ENCODE data around the gene CRB2.

CRB2 gene

GRCh38 chr9:123349033-123349432 is 7.0 kb upstream of the CRB2 start:
- Histone ChIP-seq H3K36me3 (ENCODE audit: control insufficient read depth, insufficient read depth, low read length) (no peaks in the 10 kb centered on the region), H3K9me3 (ENCODE audit: control insufficient read depth, low read length) (no peaks in the 10 kb centered on the region), H3K27ac (ENCODE audit: low read depth, low read length, severe bottlenecking) (no peak overlapping the region), H3K4me1 (ENCODE audit: control insufficient read depth, insufficient read depth, low read length, poor library complexity, severe bottlenecking) (peaks cover 8% of the 10 kb centered on the region), H3K4me3 (ENCODE audit: extremely low read depth, insufficient read depth, low read length, poor library complexity, severe bottlenecking) (no peak overlapping the region)
- 0 to 90% methylated on average over 1 to 2 of the region's 3 CpGs for WGBS, 2 experiments (ENCODE audit: insufficient coverage in 2 of 2)

GRCh38 chr9:123349691-123350480 is 6.1 kb upstream of the CRB2 start:
- Histone ChIP-seq H3K4me1 (ENCODE audit: control insufficient read depth, insufficient read depth, low read length, poor library complexity, severe bottlenecking) (peaks cover 8% of the 10 kb centered on the region), H3K27ac (ENCODE audit: low read depth, low read length, severe bottlenecking) (no peak overlapping the region), H3K9me3 (ENCODE audit: control insufficient read depth, low read length) (no peaks in the 10 kb centered on the region), H3K4me3 (ENCODE audit: extremely low read depth, insufficient read depth, low read length, poor library complexity, severe bottlenecking) (no peak overlapping the region), H3K36me3 (ENCODE audit: control insufficient read depth, insufficient read depth, low read length) (no peaks in the 10 kb centered on the region)
- 29 to 33% methylated on average over 10 to 13 of the region's 16 CpGs for WGBS, 2 experiments (ENCODE audit: insufficient coverage in 2 of 2)

DNA sequence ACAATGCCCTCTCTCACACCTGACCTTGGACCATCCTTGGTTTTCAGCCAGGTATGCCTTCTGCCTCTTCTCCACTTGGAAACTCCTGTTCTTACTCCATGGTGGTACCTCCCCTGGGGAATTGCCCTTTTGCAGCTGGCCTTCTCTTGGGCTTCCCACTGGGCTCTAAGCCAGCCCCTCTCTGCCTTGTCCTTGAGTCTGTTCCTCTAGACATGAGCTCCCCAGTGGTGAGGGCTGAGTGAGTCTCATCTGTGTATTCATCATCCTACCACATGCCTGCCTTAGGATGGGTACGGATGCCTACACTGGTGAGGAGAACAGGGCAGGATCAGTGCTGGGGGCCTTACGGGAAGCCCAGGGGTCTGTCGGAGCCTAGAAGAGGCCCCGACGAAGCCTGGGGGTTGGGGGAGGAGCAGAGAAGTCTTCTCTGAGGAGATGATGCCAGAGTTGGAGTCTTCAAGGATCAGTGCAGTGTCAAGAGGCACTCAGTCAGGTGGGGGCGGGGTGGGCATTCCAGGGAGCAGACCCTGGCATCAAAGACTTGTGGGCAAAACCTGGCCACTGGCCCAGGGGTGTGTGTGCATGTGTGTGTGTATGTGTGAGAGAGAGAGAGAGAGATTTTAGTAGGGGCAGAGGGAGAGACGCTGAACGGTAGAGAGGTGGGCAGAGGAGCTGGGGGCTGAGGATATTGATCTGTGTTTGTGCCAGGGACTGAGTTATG is 5.2 kb upstream of the CRB2 start:
- 65 to 76% methylated on average over 6 of the region's 8 CpGs for WGBS, 2 experiments (ENCODE audit: insufficient coverage in 2 of 2)
- H3K27ac ChIP-seq (ENCODE audit: low read depth, low read length, severe bottlenecking), result no peak overlapping the region
- no peaks in the 10 kb centered on the region for H3K9me3 ChIP-seq (ENCODE audit: control insufficient read depth, low read length)
- no peak overlapping the region for H3K4me3 ChIP-seq (ENCODE audit: extremely low read depth, insufficient read depth, low read length, poor library complexity, severe bottlenecking)
- no peaks in the 10 kb centered on the region for H3K36me3 ChIP-seq (ENCODE audit: control insufficient read depth, insufficient read depth, low read length)
- peaks cover 4% of the 10 kb centered on the region for H3K4me1 ChIP-seq (ENCODE audit: control insufficient read depth, insufficient read depth, low read length, poor library complexity, severe bottlenecking)

DNA sequence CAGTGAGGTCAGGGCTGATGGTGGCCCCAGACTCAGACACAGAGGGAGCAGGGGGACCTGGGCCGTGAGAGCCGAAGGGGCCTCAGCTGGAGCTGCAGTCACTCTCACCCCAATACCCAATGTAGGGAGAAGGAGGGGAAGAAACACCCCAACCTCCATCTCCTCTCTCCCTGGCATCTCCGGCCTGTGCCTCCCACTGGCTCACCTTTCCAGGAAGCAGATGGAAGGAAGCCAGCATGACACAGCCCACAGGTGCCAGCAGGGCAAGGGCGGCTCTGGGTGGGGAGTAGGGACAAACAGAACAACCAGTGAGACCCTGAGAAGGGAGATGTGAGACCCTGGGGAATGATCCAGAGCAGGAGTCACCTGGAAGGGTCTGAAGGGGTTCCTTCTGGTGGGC is 3.0 kb upstream of the CRB2 start:
- 90 to 100% methylated on average over 1 of the region's 4 CpGs for WGBS, 2 experiments (ENCODE audit: insufficient coverage in 2 of 2)
- H3K4me1 ChIP-seq (ENCODE audit: control insufficient read depth, insufficient read depth, low read length, poor library complexity, severe bottlenecking), result peaks cover 20% of the 10 kb centered on the region
- H3K27ac ChIP-seq (ENCODE audit: low read depth, low read length, severe bottlenecking), result no peak overlapping the region
- no peaks in the 10 kb centered on the region for H3K9me3 ChIP-seq (ENCODE audit: control insufficient read depth, low read length)
- H3K4me3 ChIP-seq (ENCODE audit: extremely low read depth, insufficient read depth, low read length, poor library complexity, severe bottlenecking), result no peak overlapping the region
- no peaks in the 10 kb centered on the region for H3K36me3 ChIP-seq (ENCODE audit: control insufficient read depth, insufficient read depth, low read length)

DNA sequence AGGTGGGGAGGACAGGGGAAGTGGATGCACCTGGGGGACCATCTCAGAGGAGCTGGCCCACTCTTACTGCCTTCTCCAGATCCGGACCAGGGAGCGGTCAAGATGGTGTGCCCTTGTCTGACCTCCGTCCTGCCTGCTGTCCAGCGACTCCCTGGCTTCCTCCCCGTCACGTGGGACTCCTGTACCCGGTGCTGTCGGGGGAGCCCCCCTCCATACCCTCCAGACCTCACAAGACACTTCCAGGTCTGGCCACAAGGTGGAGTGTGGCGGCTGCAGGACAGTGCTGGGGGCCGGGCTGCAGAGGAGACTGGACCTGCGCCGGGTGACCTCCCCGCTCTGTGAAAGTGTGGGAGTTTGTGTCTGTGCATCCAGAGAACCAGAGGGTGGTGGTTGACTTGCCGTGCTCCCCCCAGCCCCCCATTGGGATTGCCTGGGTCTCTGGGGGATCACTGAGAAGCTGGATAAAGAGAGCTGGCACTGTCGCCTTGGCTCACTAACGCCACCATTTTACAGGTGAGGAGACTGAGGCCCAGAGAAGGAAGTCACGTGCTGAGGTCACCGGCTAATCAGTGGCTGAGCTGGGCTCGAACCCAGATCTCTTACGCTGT is 1.9 kb upstream of the CRB2 start:
- H3K4me3 ChIP-seq (ENCODE audit: extremely low read depth, insufficient read depth, low read length, poor library complexity, severe bottlenecking), result no peak overlapping the region
- 22 to 32% methylated on average over 15 to 16 of the region's 20 CpGs for WGBS, 2 experiments (ENCODE audit: insufficient coverage in 2 of 2)
- no peak overlapping the region for H3K27ac ChIP-seq (ENCODE audit: low read depth, low read length, severe bottlenecking)
- H3K9me3 ChIP-seq (ENCODE audit: control insufficient read depth, low read length), result no peaks in the 10 kb centered on the region
- peaks cover 30% of the 10 kb centered on the region for H3K4me1 ChIP-seq (ENCODE audit: control insufficient read depth, insufficient read depth, low read length, poor library complexity, severe bottlenecking)
- no peaks in the 10 kb centered on the region for H3K36me3 ChIP-seq (ENCODE audit: control insufficient read depth, insufficient read depth, low read length)

- Histone ChIP-seq H3K9me3 (ENCODE audit: control insufficient read depth, low read length) (no peaks in the 10 kb centered on the region), H3K4me1 (ENCODE audit: control insufficient read depth, insufficient read depth, low read length, poor library complexity, severe bottlenecking) (peaks cover 39% of the 10 kb centered on the region), H3K4me3 (ENCODE audit: extremely low read depth, insufficient read depth, low read length, poor library complexity, severe bottlenecking) (no peak overlapping the region), H3K27ac (ENCODE audit: low read depth, low read length, severe bottlenecking) (no peak overlapping the region), H3K36me3 (ENCODE audit: control insufficient read depth, insufficient read depth, low read length) (no peaks in the 10 kb centered on the region)
- WGBS, 2 experiments (ENCODE audit: insufficient coverage in 2 of 2), result 47 to 57% methylated on average over 6 to 7 of the region's 9 CpGs
Measured at GRCh38 chr9:123354806-123355508, 1.0 kb upstream of the CRB2 start.

DNA sequence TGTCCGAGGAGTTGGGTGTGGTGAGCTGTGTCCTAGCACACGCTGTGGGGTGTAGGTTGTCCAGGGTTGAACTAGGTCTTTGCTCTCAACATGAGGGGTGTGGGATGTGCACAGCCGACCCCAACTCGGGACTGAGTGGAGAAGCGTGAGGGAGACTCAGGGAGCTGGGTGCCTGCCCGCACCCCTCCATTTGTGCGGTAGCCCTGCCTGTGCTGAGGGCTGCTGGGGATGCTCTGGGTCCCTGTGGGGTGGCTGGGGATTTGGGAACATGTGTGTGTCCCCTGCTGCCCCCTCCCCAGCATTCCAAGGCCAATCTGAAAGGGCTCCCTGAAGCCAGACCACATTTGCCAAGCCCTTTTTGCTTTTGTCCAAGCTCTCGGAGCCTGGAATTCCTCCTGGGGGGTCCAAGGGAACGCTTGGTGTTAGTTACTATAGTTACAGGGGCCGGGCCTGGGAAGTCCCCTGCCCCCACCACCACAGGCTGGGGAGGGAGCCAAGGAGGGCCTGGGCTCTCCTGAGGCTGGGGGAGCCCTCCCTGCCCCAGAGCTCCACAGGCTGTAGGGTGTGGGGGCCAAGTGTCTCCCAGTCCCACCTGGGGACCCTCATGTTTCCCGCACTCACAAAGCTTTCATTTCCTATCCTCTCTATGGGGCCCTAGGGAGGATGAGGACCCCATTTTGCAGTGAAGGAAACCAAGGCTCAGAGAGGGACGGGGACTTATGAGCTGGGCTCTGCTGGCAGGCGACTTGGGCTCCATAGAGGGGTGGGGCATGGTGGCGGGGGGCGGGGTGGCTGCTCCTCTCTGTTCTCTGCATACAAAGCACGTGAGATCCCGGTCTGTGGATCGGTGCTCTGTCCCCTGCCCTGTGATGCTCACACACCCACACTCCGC is 1.1 kb downstream of the CRB2 start:
- peaks cover 58% of the 10 kb centered on the region for H3K4me1 ChIP-seq (ENCODE audit: control insufficient read depth, insufficient read depth, low read length, poor library complexity, severe bottlenecking)
- peak overlapping the region; percentile 58 for H3K4me3 ChIP-seq (ENCODE audit: extremely low read depth, insufficient read depth, low read length, poor library complexity, severe bottlenecking)
- WGBS, 2 experiments (ENCODE audit: insufficient coverage in 2 of 2), result 31 to 58% methylated on average over 10 to 13 of the region's 19 CpGs

GRCh38 chr9:123357743-123358059 is 1.7 kb downstream of the CRB2 start:
- Histone ChIP-seq H3K27ac (ENCODE audit: low read depth, low read length, severe bottlenecking) (peak overlapping the region; percentile 74), H3K4me3 (ENCODE audit: extremely low read depth, insufficient read depth, low read length, poor library complexity, severe bottlenecking) (peak overlapping the region; percentile 58), H3K4me1 (ENCODE audit: control insufficient read depth, insufficient read depth, low read length, poor library complexity, severe bottlenecking) (peaks cover 64% of the 10 kb centered on the region), H3K9me3 (ENCODE audit: control insufficient read depth, low read length) (no peaks in the 10 kb centered on the region), H3K36me3 (ENCODE audit: control insufficient read depth, insufficient read depth, low read length) (no peaks in the 10 kb centered on the region)
- WGBS, 2 experiments (ENCODE audit: insufficient coverage in 2 of 2), result 100% methylated on average over 2 of the region's 2 CpGs

More for the DNA sequence above, 1.1 kb downstream of the CRB2 start:
- no peaks in the 10 kb centered on the region for H3K9me3 ChIP-seq (ENCODE audit: control insufficient read depth, low read length)
- peak overlapping the region; percentile 74 for H3K27ac ChIP-seq (ENCODE audit: low read depth, low read length, severe bottlenecking)
- no peaks in the 10 kb centered on the region for H3K36me3 ChIP-seq (ENCODE audit: control insufficient read depth, insufficient read depth, low read length)

GRCh38 chr9:123358181-123358905 is 2.3 kb downstream of the CRB2 start:
- 54 to 59% methylated on average over 7 of the region's 10 CpGs for WGBS, 2 experiments (ENCODE audit: insufficient coverage in 2 of 2)
- Histone ChIP-seq H3K36me3 (ENCODE audit: control insufficient read depth, insufficient read depth, low read length) (no peaks in the 10 kb centered on the region), H3K9me3 (ENCODE audit: control insufficient read depth, low read length) (no peaks in the 10 kb centered on the region), H3K4me3 (ENCODE audit: extremely low read depth, insufficient read depth, low read length, poor library complexity, severe bottlenecking) (peak overlapping the region; percentile 58), H3K4me1 (ENCODE audit: control insufficient read depth, insufficient read depth, low read length, poor library complexity, severe bottlenecking) (peaks cover 70% of the 10 kb centered on the region), H3K27ac (ENCODE audit: low read depth, low read length, severe bottlenecking) (peak overlapping the region; percentile 74)

Measured in mesodermal cell (in vitro differentiated cells).